ENCODE results near the gene ADAM12. TPM values are rescaled to one million over a fixed set of nuclear protein-coding genes. Genes with fewer than 3 reads are reported as not detected.
"Not testable (repeated sequence)": the region's sequence is repeated elsewhere in the genome, so short reads cannot be mapped to it uniquely, and the experiment has no call there.

The ADAM12 gene
- total RNA-seq, 1 donor from 2014 or later = 82.4 TPM

DNA sequence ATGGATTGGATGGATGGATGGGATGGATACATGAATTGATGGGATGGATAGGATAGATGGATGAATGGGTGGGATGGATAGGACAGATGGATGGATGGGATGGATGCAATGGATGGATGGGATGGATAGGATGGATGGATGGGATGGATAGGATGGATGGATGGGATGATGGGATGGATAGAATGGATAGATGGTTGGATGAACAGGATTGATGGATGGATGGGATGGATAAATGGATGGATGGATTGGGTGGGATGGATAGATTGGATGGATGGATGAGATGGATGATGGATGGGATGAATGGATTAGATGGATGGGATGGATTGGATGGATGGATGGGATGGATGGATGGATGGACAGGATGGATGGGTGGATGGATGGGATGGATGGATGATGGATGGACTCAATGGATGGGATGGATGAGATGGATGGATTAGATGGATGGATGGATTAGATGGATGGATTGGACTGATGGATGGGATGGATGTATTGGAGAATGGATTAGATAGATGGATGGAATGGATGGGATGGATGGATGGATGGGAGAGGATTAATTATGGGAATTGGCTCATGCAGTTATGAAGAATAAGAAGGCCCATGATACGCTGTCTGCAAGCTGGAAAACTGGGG is 136.4 kb downstream of the ADAM12 start:
- DNase-seq (ENCODE audit: low read depth, low spot score) = no peak
- no peak for TF ChIP-seq CTCF (conservative IDR thresholded peaks at IDR 0.05)
- Mint-ChIP-seq H3K9me3 (peaks cover 16% of the 10 kb centered on the region), H3K4me1 (peaks cover under 1% of the 10 kb centered on the region), H3K27ac (ENCODE audit: unreplicated experiment) (no peak overlapping the region), H3K36me3 (ENCODE audit: low read depth) (peaks cover 42% of the 10 kb centered on the region), H3K4me3 (no peak overlapping the region), H3K27me3 (ENCODE audit: low read depth) (no peaks in the 10 kb centered on the region)

DNA sequence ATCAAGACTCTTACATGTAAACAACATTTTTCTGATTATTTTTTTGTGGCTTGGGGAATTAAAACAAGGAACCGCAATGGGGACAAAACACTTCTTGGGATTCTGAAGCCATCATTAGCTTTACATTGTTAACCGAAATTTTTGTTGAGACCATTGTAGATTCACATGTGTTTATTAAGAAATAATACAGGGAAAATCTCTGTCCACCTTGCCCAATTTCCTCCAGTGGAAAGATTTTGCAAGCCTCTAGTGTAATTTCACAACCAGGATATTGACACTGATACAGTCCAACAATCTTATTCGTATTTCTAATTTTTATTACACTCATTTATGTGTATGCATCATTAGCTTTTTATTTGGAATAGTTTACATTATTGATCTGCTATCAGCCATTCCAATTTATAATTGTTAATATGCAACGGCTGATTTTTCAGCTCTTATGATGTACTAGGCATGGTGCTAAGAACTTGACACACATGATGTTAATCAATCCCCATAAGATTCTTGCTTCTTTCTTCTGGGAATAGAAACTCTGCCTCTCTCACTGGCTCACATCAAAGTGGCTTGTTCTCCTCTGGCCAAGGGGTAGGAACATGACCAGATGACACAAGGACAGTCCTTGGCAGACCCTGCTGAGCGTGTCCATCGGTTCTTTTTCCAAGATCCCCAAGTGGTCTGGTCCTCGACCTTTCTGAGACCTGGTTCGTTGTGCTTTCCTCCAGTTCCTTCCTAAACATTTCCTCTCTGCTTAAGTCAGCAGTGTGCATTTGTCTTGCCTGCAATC is 137.6 kb downstream of the ADAM12 start:
- no peaks in the 10 kb centered on the region for H3K27me3 Mint-ChIP-seq (ENCODE audit: low read depth)
- H3K4me1 Mint-ChIP-seq = peaks cover 4% of the 10 kb centered on the region
- no peak overlapping the region for H3K27ac Mint-ChIP-seq (ENCODE audit: unreplicated experiment)
- peaks cover 16% of the 10 kb centered on the region for H3K9me3 Mint-ChIP-seq
- no peak for DNase-seq (ENCODE audit: low read depth, low spot score)
- no peak overlapping the region for H3K4me3 Mint-ChIP-seq
- no peak for TF ChIP-seq CTCF (conservative IDR thresholded peaks at IDR 0.05)
- peaks cover 42% of the 10 kb centered on the region for H3K36me3 Mint-ChIP-seq (ENCODE audit: low read depth)

- Mint-ChIP-seq H3K27me3 (ENCODE audit: low read depth) (no peaks in the 10 kb centered on the region), H3K36me3 (ENCODE audit: low read depth) (peaks cover 36% of the 10 kb centered on the region), H3K9me3 (peaks cover 16% of the 10 kb centered on the region), H3K27ac (ENCODE audit: unreplicated experiment) (no peak overlapping the region), H3K4me1 (peaks cover 4% of the 10 kb centered on the region), H3K4me3 (no peak overlapping the region)
- TF ChIP-seq CTCF (conservative IDR thresholded peaks at IDR 0.05) = no peak
- DNase-seq (ENCODE audit: low read depth, low spot score) = no peak
These were observed 138.2 kb downstream of the ADAM12 start for GRCh38 chr10:126250045-126250444.

DNA sequence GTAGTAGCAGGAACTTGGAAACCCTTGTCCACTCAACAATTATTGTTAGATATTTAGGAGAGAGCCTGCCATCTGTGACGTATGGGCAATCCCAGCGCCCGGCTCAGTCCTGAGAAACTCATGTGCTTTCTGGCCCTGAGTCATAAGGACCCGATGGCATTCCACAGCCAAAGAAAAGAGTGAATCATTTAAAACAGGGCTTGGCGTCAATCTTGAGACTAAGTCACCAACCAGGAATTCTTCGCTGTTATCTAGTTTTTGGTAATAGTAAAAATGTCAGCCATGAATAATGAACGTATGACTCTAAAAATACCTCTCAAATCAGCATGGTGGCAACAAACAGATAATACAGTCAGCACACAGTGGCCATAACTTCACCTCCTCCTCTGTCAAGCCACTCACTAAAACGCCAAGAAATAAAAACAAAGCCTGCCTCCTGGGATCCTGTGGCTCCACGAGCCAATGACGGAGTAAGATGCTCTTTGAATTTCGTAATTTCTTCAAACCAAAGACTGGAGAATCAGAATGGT is 140.8 kb downstream of the ADAM12 start:
- DNase-seq (ENCODE audit: low read depth, low spot score) = no peak
- Mint-ChIP-seq H3K4me3 (no peak overlapping the region), H3K4me1 (peaks cover 4% of the 10 kb centered on the region), H3K27ac (ENCODE audit: unreplicated experiment) (no peak overlapping the region), H3K36me3 (ENCODE audit: low read depth) (peaks cover 25% of the 10 kb centered on the region), H3K27me3 (ENCODE audit: low read depth) (no peaks in the 10 kb centered on the region), H3K9me3 (peaks cover 14% of the 10 kb centered on the region)
- no peak for TF ChIP-seq CTCF (conservative IDR thresholded peaks at IDR 0.05)

- DNase-seq (ENCODE audit: low read depth, low spot score); H3K4me1 Mint-ChIP-seq; H3K27ac Mint-ChIP-seq (ENCODE audit: unreplicated experiment): not testable (repeated sequence)
These were observed 141.9 kb downstream of the ADAM12 start for GRCh38 chr10:126246396-126246795.

DNA sequence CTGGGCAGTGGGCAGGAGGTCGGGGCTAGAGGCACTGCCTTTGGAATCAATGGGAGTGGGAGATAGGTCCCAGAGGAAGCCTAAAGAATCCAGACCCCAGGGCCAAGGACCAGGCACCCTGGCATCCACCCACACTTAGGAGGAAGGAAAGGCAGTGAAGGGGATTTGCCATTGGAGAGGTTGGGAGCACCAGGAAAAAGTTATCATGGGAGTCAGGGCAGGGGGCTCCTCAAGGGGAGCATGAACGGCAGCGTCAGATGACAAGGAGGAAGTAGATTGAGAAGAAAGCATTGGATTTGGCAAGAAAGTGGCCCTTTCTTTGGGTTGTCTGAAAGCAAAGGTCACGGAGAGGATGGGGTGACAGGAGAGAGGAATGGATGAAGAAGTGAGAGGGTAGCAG is 142.8 kb downstream of the ADAM12 start:
- peaks cover 15% of the 10 kb centered on the region for H3K4me1 Mint-ChIP-seq
- H3K9me3 Mint-ChIP-seq = no peaks in the 10 kb centered on the region
- H3K36me3 Mint-ChIP-seq (ENCODE audit: low read depth) = peaks cover 10% of the 10 kb centered on the region
- H3K4me3 Mint-ChIP-seq = no peak overlapping the region
- no peak for DNase-seq (ENCODE audit: low read depth, low spot score)
- no peak overlapping the region for H3K27ac Mint-ChIP-seq (ENCODE audit: unreplicated experiment)
- TF ChIP-seq CTCF (conservative IDR thresholded peaks at IDR 0.05) = no peak
- H3K27me3 Mint-ChIP-seq (ENCODE audit: low read depth) = no peaks in the 10 kb centered on the region

More at GRCh38 chr10:126246396-126246795, 141.9 kb downstream of the ADAM12 start:
- peaks cover 14% of the 10 kb centered on the region for H3K36me3 Mint-ChIP-seq (ENCODE audit: low read depth)
- H3K9me3 Mint-ChIP-seq; H3K27me3 Mint-ChIP-seq (ENCODE audit: low read depth); H3K4me3 Mint-ChIP-seq: not testable (repeated sequence)

All from neural crest cell (in vitro differentiated cells).